Right atrium auricular region (tissue), 2 donors: ENCODE measurements around the gene CALHM5. TPM values are rescaled to one million over a fixed set of nuclear protein-coding genes. Genes with fewer than 3 reads are reported as not detected.

Experiments used
- DNase-seq: peaks from one replicate; pipeline ENCODE4 v3.0.0-alpha.2; 2019; ENCODE audit warnings: low spot score
- H3K27ac ChIP-seq, 2 donors: fragments of 200-600 bp; sonication (generic); 1 replicate in 1 of 2; 2 replicates in 1 of 2; pipeline ENCODE4 v1.5.1; 2016 to 2019
- H3K27me3 ChIP-seq, 2 donors: fragments of 200-600 bp; sonication (generic); one replicate each; pipeline versions ENCODE4 v1.5.1 to v1.6.0; 2017 to 2019
- H3K36me3 ChIP-seq: fragments of 200-600 bp; sonication (generic); one replicate; pipeline ENCODE4 v1.5.1; 2016
- H3K4me1 ChIP-seq, 2 donors: fragments of 200-600 bp; sonication (generic); one replicate each; pipeline versions ENCODE4 v1.5.1 to v1.6.0; 2017 to 2019
- H3K4me3 ChIP-seq, 2 donors: fragments of 200-600 bp; sonication (generic); 1 replicate in 1 of 2; 2 replicates in 1 of 2; pipeline ENCODE4 v1.5.1; 2017 to 2019; ENCODE audit warnings: mild to moderate bottlenecking in 1 of 2, moderate library complexity in 1 of 2
- H3K9me3 ChIP-seq, 2 donors: fragments of 200-600 bp; sonication (generic); one replicate each; pipeline ENCODE4 v1.5.1; 2019
- CTCF ChIP-seq, 2 donors: fragments of 200-600 bp; sonication (generic); IDR thresholded peaks; one replicate each; pipeline ENCODE4 v1.5.1; 2019; ENCODE audit warnings: antibody characterized with exemption in 2 of 2
- total RNA-seq, 2 donors: library from RNA; depleted of rRNA; stranded (reverse); fragments of >200 nt; gene quantifications; one replicate each; pipeline ENCODE4 v1.1.0, GENCODE V29; 2016

CALHM5 gene
- total RNA-seq, 2 donors from 2014 or later, result 2.3 to 3.4 TPM

- DNase-seq, result no peak
- Histone ChIP-seq H3K9me3 (no peaks in the 10 kb centered on the region), H3K27ac (no peak overlapping the region), H3K4me3 (no peak overlapping the region), H3K36me3 (no peaks in the 10 kb centered on the region), H3K27me3 (no peaks in the 10 kb centered on the region), H3K4me1 (no peaks in the 10 kb centered on the region)
- peak; percentile 71 to 87 for TF ChIP-seq CTCF (IDR thresholded peaks at IDR 0.05)
Observed at GRCh38 chr6:116531675-116532570, 20.5 kb downstream of the CALHM5 start.

GRCh38 chr6:116533233-116533957 is 22.0 kb downstream of the CALHM5 start:
- TF ChIP-seq CTCF (IDR thresholded peaks at IDR 0.05), result no peak
- Histone ChIP-seq H3K9me3 (no peaks in the 10 kb centered on the region), H3K36me3 (no peaks in the 10 kb centered on the region), H3K4me3 (no peak overlapping the region), H3K27ac (no peak overlapping the region), H3K27me3 (no peaks in the 10 kb centered on the region), H3K4me1 (no peaks in the 10 kb centered on the region)
- DNase-seq, result no peak

GRCh38 chr6:116535109-116535508 is 23.7 kb downstream of the CALHM5 start:
- DNase-seq, result no peak
- no peak for TF ChIP-seq CTCF (IDR thresholded peaks at IDR 0.05)
- no peaks in the 10 kb centered on the region for H3K36me3 ChIP-seq

GRCh38 chr6:116536216-116536621 is 24.8 kb downstream of the CALHM5 start:
- Histone ChIP-seq H3K27me3 (no peaks in the 10 kb centered on the region), H3K27ac (no peak overlapping the region), H3K36me3 (no peaks in the 10 kb centered on the region), H3K9me3 (no peaks in the 10 kb centered on the region), H3K4me1 (no peaks in the 10 kb centered on the region), H3K4me3 (no peak overlapping the region)
- no peak for DNase-seq
- peak; percentile 54 to 83 for TF ChIP-seq CTCF (IDR thresholded peaks at IDR 0.05)

More at GRCh38 chr6:116535109-116535508, 23.7 kb downstream of the CALHM5 start:
- Histone ChIP-seq H3K4me1 (no peaks in the 10 kb centered on the region), H3K27ac (no peak overlapping the region), H3K9me3 (no peaks in the 10 kb centered on the region), H3K4me3 (no peak overlapping the region), H3K27me3 (no peaks in the 10 kb centered on the region)

- Histone ChIP-seq H3K36me3 (no peaks in the 10 kb centered on the region), H3K9me3 (no peaks in the 10 kb centered on the region), H3K27me3 (no peaks in the 10 kb centered on the region), H3K4me1 (no peaks in the 10 kb centered on the region), H3K4me3 (no peak overlapping the region), H3K27ac (no peak overlapping the region)
- DNase-seq, result no peak
- no peak for TF ChIP-seq CTCF (IDR thresholded peaks at IDR 0.05)
Observed at GRCh38 chr6:116542426-116542825, 31.0 kb downstream of the CALHM5 start.
